OCI-LY1 (cell line): ENCODE measurements around the gene FRS2.

Experiments used
- H2AFZ ChIP-seq: fragments of 200-600 bp; sonication (generic), shearing (Covaris generic); 2 replicates; pipeline ENCODE4 v1.6.0; 2014; ENCODE audit warnings: antibody characterized with exemption, mild to moderate bottlenecking, low read length
- H3F3A ChIP-seq: fragments of 200-600 bp; sonication (generic), shearing (Covaris generic); 2 replicates; pipeline ENCODE4 v1.6.0; 2014; ENCODE audit warnings: mild to moderate bottlenecking, antibody characterized with exemption, low read length, moderate library complexity; ENCODE audit not compliant: insufficient read depth
- H3K27ac ChIP-seq: fragments of 200-600 bp; sonication (generic); 2 replicates; pipeline ENCODE4 v1.5.1; 2014; ENCODE audit warnings: low read length, mixed run types, mild to moderate bottlenecking, low read depth; ENCODE audit not compliant: poor library complexity, severe bottlenecking
- H3K27me3 ChIP-seq: fragments of 200-600 bp; sonication (generic); 2 replicates; pipeline ENCODE4 v1.6.0; 2014; ENCODE audit warnings: antibody characterized with exemption, mild to moderate bottlenecking, low read length, moderate library complexity; ENCODE audit not compliant: insufficient read depth
- H3K36me3 ChIP-seq: fragments of 200-600 bp; sonication (generic); 2 replicates; pipeline ENCODE4 v1.6.1; 2014; ENCODE audit warnings: mild to moderate bottlenecking, antibody characterized with exemption, low read length, moderate library complexity, mixed read lengths; ENCODE audit not compliant: insufficient read depth
- H3K4me1 ChIP-seq: fragments of 200-600 bp; sonication (generic); 2 replicates; pipeline ENCODE4 v1.5.1; 2014; ENCODE audit warnings: mild to moderate bottlenecking, low read length, moderate library complexity; ENCODE audit not compliant: insufficient read depth, severe bottlenecking
- H3K4me2 ChIP-seq: fragments of 200-600 bp; sonication (generic), shearing (Covaris generic); 2 replicates; pipeline ENCODE4 v1.6.1; 2014; ENCODE audit warnings: low read length
- H3K4me3 ChIP-seq: fragments of 200-600 bp; sonication (generic); 2 replicates; pipeline ENCODE4 v1.5.1; 2014; ENCODE audit warnings: low read length, low read depth, mild to moderate bottlenecking, mixed read lengths; ENCODE audit not compliant: poor library complexity, severe bottlenecking
- H3K79me2 ChIP-seq: fragments of 200-600 bp; shearing (Covaris generic); 2 replicates; pipeline ENCODE4 v1.6.1; 2016; ENCODE audit warnings: mixed run types, low read length, mixed read lengths; ENCODE audit not compliant: insufficient read depth
- H3K9ac ChIP-seq: fragments of 200-600 bp; sonication (generic), shearing (Covaris generic); 2 replicates; pipeline ENCODE4 v1.6.1; 2014; ENCODE audit warnings: mild to moderate bottlenecking, low read length, mixed read lengths
- H3K9me2 ChIP-seq: fragments of 200-600 bp; sonication (generic), shearing (Covaris generic); 2 replicates; pipeline ENCODE4 v1.6.1; 2014; ENCODE audit warnings: low read depth, mild to moderate bottlenecking, low read length, mixed read lengths
- H3K9me3 ChIP-seq: fragments of 200-600 bp; shearing (Covaris generic); 2 replicates; pipeline ENCODE4 v1.6.1; 2014; ENCODE audit warnings: low read length, mixed read lengths
- H4K20me1 ChIP-seq: fragments of 200-600 bp; sonication (generic), shearing (Covaris generic); 2 replicates; pipeline ENCODE4 v1.6.0; 2016; ENCODE audit warnings: mild to moderate bottlenecking, low read length; ENCODE audit not compliant: insufficient read depth
- EZH2 ChIP-seq: fragments of 200-600 bp; sonication (generic), shearing (Covaris generic); IDR thresholded peaks from 2 replicates; pipeline ENCODE4 v1.8.0; 2017; ENCODE audit warnings: borderline replicate concordance, mixed run types, mild to moderate bottlenecking, antibody characterized with exemption, low read length, moderate library complexity, mixed read lengths
- TF ChIP-seq, protein P1 (sequence below): fragments of 200-600 bp; sonication (generic), shearing (Covaris generic); IDR thresholded peaks from 2 replicates; pipeline ENCODE4 v1.5.1; 2017; ENCODE audit warnings: mild to moderate bottlenecking, antibody characterized with exemption, low read length, moderate library complexity, mixed read lengths

Gene FRS2

DNA sequence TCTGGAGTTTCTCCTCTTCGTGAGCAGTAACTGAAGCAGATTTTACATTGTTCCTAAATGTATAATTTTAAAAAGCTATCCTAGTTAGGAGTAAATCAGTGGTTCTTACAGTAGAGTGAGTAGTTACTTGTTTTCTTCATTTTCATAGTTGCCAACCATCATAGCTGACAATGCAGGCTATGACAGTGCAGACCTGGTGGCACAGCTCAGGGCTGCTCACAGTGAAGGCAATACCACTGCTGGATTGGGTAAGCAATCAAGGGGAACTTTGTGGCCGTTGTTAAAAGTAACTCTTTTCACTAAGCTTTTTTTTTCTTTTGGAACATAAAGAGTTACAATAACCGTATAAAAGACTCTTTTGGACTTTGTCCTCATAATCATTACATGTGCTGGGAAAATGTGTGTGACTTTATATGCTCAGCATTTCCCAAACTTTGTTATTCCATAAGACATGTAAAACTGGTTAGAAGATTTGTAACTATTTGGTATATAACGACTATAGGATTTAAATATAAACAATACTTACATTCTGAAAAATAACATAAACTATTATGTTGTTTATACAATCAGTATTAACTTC is 128.1 kb downstream of the FRS2 start:
- H2AFZ ChIP-seq = no peak overlapping the region
- H3K27ac ChIP-seq = no peak overlapping the region
- TF ChIP-seq, protein P1, sequence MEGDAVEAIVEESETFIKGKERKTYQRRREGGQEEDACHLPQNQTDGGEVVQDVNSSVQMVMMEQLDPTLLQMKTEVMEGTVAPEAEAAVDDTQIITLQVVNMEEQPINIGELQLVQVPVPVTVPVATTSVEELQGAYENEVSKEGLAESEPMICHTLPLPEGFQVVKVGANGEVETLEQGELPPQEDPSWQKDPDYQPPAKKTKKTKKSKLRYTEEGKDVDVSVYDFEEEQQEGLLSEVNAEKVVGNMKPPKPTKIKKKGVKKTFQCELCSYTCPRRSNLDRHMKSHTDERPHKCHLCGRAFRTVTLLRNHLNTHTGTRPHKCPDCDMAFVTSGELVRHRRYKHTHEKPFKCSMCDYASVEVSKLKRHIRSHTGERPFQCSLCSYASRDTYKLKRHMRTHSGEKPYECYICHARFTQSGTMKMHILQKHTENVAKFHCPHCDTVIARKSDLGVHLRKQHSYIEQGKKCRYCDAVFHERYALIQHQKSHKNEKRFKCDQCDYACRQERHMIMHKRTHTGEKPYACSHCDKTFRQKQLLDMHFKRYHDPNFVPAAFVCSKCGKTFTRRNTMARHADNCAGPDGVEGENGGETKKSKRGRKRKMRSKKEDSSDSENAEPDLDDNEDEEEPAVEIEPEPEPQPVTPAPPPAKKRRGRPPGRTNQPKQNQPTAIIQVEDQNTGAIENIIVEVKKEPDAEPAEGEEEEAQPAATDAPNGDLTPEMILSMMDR = no peak
- TF ChIP-seq EZH2 = no peak
- no peaks in the 10 kb centered on the region for H3K27me3 ChIP-seq
- H3K4me3 ChIP-seq = no peak overlapping the region
- peaks cover 98% of the 10 kb centered on the region for H3K36me3 ChIP-seq
- 0 out of 2 replicates have a peak, but pooled peaks cover 3% of the 10 kb centered on the region for H3F3A ChIP-seq
- H3K79me2 ChIP-seq = 0 out of 2 replicates have a peak, but pooled peaks cover 3% of the 10 kb centered on the region
- no peaks in the 10 kb centered on the region for H3K9me3 ChIP-seq
- H3K9me2 ChIP-seq = no peaks in the 10 kb centered on the region
- no peak overlapping the region for H3K4me2 ChIP-seq
- no peak overlapping the region for H3K9ac ChIP-seq
- no peaks in the 10 kb centered on the region for H4K20me1 ChIP-seq
- no peaks in the 10 kb centered on the region for H3K4me1 ChIP-seq

DNA sequence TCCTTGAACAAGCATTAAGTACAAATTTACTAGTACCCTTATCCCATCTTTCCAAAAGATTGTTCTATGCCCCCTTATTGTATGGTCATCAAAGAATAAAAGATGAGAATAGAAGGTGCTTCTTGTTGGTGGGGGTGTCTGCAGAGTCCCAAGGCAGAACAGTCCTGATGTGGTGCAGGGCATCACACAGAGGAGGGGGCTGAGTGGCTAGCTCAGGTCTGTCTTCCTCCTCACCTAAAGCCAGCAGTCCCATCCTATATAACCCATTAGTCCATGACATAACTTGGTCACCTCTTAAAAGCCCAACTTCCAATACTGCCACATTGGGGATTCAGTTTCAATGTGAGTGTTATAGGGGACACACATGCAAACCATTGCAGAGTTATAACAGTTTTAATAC is 130.6 kb downstream of the FRS2 start:
- no peak overlapping the region for H3K27ac ChIP-seq
- H3K4me2 ChIP-seq = no peak overlapping the region
- H3K4me1 ChIP-seq = no peaks in the 10 kb centered on the region
- no peaks in the 10 kb centered on the region for H3K9me2 ChIP-seq
- TF ChIP-seq, protein P1 = no peak
- no peak for TF ChIP-seq EZH2
- peaks cover 76% of the 10 kb centered on the region for H3K36me3 ChIP-seq
- H3K79me2 ChIP-seq = no peaks in the 10 kb centered on the region
- H3F3A ChIP-seq = 0 out of 2 replicates have a peak, but pooled peaks cover 3% of the 10 kb centered on the region
- no peak overlapping the region for H3K4me3 ChIP-seq
- H3K9ac ChIP-seq = no peak overlapping the region
- no peaks in the 10 kb centered on the region for H3K9me3 ChIP-seq
- H2AFZ ChIP-seq = no peak overlapping the region
- no peaks in the 10 kb centered on the region for H3K27me3 ChIP-seq
- H4K20me1 ChIP-seq = no peaks in the 10 kb centered on the region

DNA sequence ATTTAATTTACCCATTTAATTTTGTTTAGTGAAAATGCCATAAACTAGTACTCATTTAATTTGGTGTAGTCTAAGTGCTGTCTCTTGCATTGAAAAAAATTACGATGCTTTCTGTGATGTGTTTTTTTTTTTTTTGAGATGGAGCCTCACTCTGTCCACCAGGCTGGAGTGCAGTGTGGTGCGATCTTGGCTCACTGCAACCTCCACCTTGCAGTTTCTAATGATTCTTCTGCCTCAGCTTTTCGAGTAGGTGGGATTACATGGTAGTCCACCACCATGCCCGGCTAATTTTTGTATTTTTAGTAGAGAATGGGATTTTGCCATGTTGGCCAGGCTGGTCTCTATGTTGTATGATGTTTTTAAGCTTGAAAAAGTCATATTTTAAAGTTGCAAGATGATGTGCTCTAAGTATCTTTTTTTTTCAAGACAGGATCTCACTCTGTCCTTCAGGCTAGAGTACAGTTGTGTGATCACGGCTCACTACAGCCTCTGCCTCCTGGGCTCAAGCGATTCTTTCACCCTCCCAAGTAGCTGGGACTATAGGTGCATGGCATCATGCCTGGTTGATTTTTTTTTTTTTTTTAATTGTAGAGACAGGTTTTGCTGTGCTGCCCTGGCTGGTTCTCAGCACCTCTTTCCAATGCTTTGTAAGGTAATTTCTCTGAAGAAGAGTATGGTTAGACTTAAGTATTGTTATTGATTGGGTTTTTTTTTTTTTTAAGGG is 131.9 kb downstream of the FRS2 start:
- TF ChIP-seq, protein P1 = no peak
- TF ChIP-seq EZH2 = no peak
- Histone ChIP-seq H2AFZ (no peak overlapping the region), H3K27me3 (no peaks in the 10 kb centered on the region), H3K4me2 (no peak overlapping the region), H3K27ac (no peak overlapping the region), H3K9me2 (no peaks in the 10 kb centered on the region), H3K4me1 (no peaks in the 10 kb centered on the region), H4K20me1 (no peaks in the 10 kb centered on the region), H3K9ac (no peak overlapping the region), H3K4me3 (no peak overlapping the region), H3K9me3 (no peaks in the 10 kb centered on the region), H3K36me3 (peaks cover 63% of the 10 kb centered on the region), H3K79me2 (no peaks in the 10 kb centered on the region), H3F3A (0 out of 2 replicates have a peak, but pooled peaks cover 3% of the 10 kb centered on the region)
